ENCODE measurements around the gene ROR1. TPM values are rescaled to one million over a fixed set of nuclear protein-coding genes. Genes with fewer than 3 reads are reported as not detected.
A peak's percentile ranks its signal among the peaks of the same experiment; 100 is the strongest.

The ROR1 gene
- total and polyA plus RNA-seq, 7 donors, result 0.13 to 2.8 (median 1.2) TPM

DNA sequence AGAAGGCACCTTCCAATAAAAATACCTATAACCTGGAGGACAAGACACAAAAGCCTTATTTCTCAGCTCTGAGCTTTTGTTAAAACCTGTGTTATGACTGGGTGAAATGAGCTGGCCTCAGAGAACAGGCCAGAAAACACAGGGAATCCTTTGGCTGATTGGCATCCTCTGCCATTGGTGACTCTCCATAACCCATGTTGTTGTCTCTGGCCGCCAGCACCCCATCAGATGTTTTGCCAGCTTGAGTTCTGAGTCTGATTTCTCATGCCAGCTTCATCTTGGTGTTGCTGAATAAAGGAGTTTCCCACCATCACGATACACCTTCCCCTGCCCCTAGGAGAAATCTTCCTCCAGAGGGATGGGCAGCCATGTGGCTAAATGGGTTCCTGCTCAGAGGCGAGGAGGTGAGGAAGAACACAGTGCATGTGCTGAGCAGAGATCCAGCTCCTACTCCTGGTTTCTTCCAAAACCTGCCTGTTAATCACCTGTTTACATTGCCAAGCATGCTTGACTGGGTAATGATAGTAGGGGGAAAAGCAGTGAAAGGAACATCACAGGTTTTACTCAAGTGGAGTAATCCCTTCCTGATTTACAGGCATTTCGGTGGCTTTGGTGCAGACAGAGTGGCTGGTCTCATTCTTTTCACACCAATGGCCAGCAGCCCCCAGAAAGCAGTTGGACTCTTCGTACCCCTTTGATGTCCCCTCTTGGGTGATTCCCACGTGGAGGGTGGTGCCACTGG lies 109.8 kb downstream of the ROR1 start:
- no peak for ATAC-seq
- intact Hi-C loops (cut with DNase I), result no loop called here
- Histone ChIP-seq H3K4me3 (no peak overlapping the region), H3K27me3 (ENCODE audit: insufficient read depth in 3 of 3, low read length in 2 of 3) (no peaks in the 10 kb centered on the region), H3K27ac (no peak overlapping the region), H3K36me3 (ENCODE audit: insufficient read depth in 1 of 2, low read depth in 1 of 2) (no peaks in the 10 kb centered on the region), H3K4me1 (peaks cover 8% of the 10 kb centered on the region), H3K9me3 (no peaks in the 10 kb centered on the region)
- DNase-seq, result no peak
- WGBS, 3 donors, result 59 to 70% (median 70%) methylated on average over 6 of the region's 6 CpGs
- TF ChIP-seq, protein P1, sequence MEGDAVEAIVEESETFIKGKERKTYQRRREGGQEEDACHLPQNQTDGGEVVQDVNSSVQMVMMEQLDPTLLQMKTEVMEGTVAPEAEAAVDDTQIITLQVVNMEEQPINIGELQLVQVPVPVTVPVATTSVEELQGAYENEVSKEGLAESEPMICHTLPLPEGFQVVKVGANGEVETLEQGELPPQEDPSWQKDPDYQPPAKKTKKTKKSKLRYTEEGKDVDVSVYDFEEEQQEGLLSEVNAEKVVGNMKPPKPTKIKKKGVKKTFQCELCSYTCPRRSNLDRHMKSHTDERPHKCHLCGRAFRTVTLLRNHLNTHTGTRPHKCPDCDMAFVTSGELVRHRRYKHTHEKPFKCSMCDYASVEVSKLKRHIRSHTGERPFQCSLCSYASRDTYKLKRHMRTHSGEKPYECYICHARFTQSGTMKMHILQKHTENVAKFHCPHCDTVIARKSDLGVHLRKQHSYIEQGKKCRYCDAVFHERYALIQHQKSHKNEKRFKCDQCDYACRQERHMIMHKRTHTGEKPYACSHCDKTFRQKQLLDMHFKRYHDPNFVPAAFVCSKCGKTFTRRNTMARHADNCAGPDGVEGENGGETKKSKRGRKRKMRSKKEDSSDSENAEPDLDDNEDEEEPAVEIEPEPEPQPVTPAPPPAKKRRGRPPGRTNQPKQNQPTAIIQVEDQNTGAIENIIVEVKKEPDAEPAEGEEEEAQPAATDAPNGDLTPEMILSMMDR (IDR thresholded peaks at IDR 0.05), result no peak

DNA sequence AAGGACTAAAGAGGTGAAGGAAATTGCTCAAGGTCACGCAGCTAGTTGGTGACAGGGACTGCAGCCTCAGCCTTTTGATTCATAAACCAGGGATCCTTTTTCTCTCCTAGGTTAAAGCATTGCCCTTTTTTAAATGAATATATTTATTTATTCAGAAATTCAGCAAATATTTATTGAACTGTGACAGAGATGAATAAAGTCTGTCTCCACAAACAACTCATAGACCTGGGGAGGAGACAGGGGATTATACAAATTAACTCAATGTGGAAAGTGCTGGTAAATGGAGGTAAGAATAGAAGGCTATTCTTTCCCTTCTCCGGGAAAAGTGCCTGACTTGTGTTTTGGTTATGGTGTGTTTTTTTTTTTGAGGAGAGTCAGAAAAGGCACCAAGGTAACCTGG lies 110.7 kb downstream of the ROR1 start:
- H3K36me3 ChIP-seq (ENCODE audit: insufficient read depth in 1 of 2, low read depth in 1 of 2), result no peaks in the 10 kb centered on the region
- ATAC-seq (no peak), DNase-seq (no peak)
- H3K9me3 ChIP-seq, result no peaks in the 10 kb centered on the region
- no peaks in the 10 kb centered on the region for H3K27me3 ChIP-seq (ENCODE audit: insufficient read depth in 3 of 3, low read length in 2 of 3)
- TF ChIP-seq, protein P1 (IDR thresholded peaks at IDR 0.05), result no peak
- intact Hi-C loops (cut with DNase I), result no loop called here
- WGBS, 3 donors, result 80 to 83% (median 83%) methylated on average over 2 of the region's 2 CpGs
- no peak overlapping the region for H3K4me3 ChIP-seq
- H3K27ac ChIP-seq, result no peak overlapping the region
- H3K4me1 ChIP-seq, result peaks cover 8% of the 10 kb centered on the region

DNA sequence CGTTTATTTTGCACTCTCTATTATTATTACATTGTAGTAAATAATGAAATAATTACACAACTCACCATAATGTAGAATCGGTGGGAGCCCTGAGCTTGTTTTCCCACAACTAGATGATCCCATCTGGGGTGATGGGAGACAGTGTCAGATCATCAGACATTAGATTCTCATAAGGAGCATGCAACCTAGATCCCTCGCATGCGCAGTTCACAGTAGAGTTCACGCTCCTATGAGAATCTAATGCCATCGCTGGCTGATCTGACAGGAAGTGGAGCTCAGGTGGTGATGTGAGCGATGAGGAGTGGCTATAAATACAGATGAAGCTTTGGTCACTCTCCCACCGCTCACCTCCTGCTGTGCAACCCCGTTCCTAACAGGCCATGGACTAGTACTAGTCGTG lies 112.1 kb downstream of the ROR1 start:
- H3K9me3 ChIP-seq, result no peaks in the 10 kb centered on the region
- peaks cover 2% of the 10 kb centered on the region for H3K4me1 ChIP-seq
- TF ChIP-seq, protein P1 (IDR thresholded peaks at IDR 0.05), result no peak
- 94% methylated on average over 10 of the region's 10 CpGs for WGBS, 3 donors
- H3K36me3 ChIP-seq (ENCODE audit: insufficient read depth in 1 of 2, low read depth in 1 of 2), result no peaks in the 10 kb centered on the region
- intact Hi-C loops (cut with DNase I), result no loop called here
- DNase-seq (no peak), ATAC-seq (no peak)
- no peak overlapping the region for H3K27ac ChIP-seq
- no peak overlapping the region for H3K4me3 ChIP-seq
- no peaks in the 10 kb centered on the region for H3K27me3 ChIP-seq (ENCODE audit: insufficient read depth in 3 of 3, low read length in 2 of 3)

DNA sequence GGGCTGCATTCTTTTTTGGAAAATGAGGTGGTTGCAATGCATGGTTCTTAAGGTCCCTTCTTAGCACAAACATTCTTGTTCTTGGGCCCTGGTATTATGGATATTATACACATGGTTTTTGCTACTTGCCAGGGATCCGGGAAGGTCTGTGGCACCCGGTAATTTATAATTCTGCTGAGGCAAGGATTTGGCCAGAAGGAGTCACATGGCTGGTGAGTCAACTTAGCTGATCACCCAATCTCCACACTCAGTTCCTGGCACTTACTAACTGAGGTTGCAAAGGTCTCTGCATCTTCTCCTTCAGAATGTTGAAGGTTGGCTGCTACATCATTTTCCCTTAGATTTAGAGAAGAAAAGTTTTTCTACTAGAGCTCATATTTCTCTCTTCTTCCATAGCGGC lies 112.5 kb downstream of the ROR1 start:
- Histone ChIP-seq H3K27ac (no peak overlapping the region), H3K9me3 (no peaks in the 10 kb centered on the region), H3K36me3 (ENCODE audit: insufficient read depth in 1 of 2, low read depth in 1 of 2) (no peaks in the 10 kb centered on the region), H3K27me3 (ENCODE audit: insufficient read depth in 3 of 3, low read length in 2 of 3) (no peaks in the 10 kb centered on the region), H3K4me1 (no peaks in the 10 kb centered on the region), H3K4me3 (no peak overlapping the region)
- DNase-seq (no peak), ATAC-seq (peak in 1 of 4 donors; percentile 54)
- TF ChIP-seq, protein P1 (IDR thresholded peaks at IDR 0.05), result no peak
- 57 to 77% (median 65%) methylated on average over 3 of the region's 3 CpGs for WGBS, 3 donors
- intact Hi-C loops (cut with DNase I), result no loop called here

DNA sequence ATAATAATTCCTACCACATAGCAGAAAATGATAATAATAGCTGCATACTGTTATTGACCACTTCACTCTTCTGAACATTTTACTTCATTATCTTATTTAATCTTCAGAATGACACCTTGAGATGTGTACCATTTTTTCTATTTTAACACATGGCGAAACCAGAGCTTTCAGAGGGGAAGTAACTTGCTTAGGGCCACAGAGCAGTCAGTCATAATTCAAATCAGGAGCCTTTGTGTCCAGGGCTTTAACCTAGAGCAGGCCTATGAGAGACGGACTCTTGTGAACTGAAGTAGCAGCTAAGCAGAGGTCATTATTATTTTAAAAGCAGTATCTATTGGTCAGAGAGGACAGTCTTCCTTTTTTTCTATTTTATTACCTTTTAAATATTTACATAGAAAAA lies 114.0 kb downstream of the ROR1 start:
- no peak for ATAC-seq
- Histone ChIP-seq H3K9me3 (no peaks in the 10 kb centered on the region), H3K36me3 (ENCODE audit: insufficient read depth in 1 of 2, low read depth in 1 of 2) (no peaks in the 10 kb centered on the region), H3K27me3 (ENCODE audit: insufficient read depth in 3 of 3, low read length in 2 of 3) (no peaks in the 10 kb centered on the region), H3K4me3 (no peak overlapping the region), H3K27ac (no peak overlapping the region), H3K4me1 (no peaks in the 10 kb centered on the region)
- WGBS, 3 donors, result 97 to 99% (median 97%) methylated on average over 2 of the region's 2 CpGs
- TF ChIP-seq, protein P1 (IDR thresholded peaks at IDR 0.05), result no peak
- intact Hi-C loops (cut with DNase I), result no loop called here
- DNase-seq, result no peak
